ENCODE data around the gene EDEM1. TPM values are rescaled to one million over a fixed set of nuclear protein-coding genes. Genes with fewer than 3 reads are reported as not detected.

The EDEM1 gene
- total RNA-seq, 1 experiment from 2014 or later: 22.4 TPM

DNA sequence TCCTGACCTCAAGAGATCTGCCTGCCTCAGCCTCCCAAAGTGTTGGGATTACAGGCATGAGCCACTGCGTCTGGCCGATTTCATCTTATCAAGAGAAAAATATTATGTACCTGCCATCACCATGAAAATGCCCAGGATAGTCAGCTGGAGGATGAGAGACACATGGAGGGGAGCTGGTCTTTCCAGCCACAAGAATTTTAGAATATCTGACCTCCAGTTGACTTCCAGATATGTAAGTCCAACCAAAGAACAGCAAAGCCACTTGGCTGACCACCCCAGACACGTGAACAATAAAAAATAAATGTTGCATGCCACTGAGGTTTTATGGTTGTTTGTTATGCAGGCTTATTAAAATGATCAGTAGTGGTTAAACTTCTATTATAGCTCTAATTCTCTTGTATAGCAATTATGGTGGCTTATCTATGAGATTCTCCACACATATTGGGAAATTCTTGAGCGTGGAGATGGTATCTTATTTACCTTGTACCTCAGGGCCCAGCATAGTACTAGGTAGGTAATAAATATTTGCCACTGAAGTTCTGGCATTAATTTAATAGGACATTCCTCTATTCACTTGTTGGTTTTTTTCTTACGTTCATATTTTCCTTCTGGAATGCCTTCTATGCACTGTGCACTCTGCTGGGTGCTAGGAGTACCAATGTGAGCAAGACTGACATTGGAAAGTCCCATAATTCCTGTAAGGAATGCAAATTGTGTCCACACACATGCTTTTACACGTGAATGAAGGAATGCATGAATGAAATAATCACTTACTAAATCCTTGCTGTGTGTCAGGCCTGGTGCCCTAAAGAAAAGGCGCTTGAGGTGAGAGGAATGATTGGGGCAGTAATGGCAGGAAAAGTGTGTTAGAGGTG lies 77.6 kb downstream of the EDEM1 start (continued):
- TF ChIP-seq, protein P1, sequence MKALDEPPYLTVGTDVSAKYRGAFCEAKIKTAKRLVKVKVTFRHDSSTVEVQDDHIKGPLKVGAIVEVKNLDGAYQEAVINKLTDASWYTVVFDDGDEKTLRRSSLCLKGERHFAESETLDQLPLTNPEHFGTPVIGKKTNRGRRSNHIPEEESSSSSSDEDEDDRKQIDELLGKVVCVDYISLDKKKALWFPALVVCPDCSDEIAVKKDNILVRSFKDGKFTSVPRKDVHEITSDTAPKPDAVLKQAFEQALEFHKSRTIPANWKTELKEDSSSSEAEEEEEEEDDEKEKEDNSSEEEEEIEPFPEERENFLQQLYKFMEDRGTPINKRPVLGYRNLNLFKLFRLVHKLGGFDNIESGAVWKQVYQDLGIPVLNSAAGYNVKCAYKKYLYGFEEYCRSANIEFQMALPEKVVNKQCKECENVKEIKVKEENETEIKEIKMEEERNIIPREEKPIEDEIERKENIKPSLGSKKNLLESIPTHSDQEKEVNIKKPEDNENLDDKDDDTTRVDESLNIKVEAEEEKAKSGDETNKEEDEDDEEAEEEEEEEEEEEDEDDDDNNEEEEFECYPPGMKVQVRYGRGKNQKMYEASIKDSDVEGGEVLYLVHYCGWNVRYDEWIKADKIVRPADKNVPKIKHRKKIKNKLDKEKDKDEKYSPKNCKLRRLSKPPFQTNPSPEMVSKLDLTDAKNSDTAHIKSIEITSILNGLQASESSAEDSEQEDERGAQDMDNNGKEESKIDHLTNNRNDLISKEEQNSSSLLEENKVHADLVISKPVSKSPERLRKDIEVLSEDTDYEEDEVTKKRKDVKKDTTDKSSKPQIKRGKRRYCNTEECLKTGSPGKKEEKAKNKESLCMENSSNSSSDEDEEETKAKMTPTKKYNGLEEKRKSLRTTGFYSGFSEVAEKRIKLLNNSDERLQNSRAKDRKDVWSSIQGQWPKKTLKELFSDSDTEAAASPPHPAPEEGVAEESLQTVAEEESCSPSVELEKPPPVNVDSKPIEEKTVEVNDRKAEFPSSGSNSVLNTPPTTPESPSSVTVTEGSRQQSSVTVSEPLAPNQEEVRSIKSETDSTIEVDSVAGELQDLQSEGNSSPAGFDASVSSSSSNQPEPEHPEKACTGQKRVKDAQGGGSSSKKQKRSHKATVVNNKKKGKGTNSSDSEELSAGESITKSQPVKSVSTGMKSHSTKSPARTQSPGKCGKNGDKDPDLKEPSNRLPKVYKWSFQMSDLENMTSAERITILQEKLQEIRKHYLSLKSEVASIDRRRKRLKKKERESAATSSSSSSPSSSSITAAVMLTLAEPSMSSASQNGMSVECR (CRISPR knock-in tag; IDR thresholded peaks at IDR 0.05; ENCODE audit: borderline replicate concordance): no peak
- TF ChIP-seq NR3C1 (CRISPR knock-in tag; conservative IDR thresholded peaks at IDR 0.05; ENCODE audit: low read depth) (no peak), CREM (CRISPR knock-in tag; IDR thresholded peaks at IDR 0.05) (no peak), ZNF263 (CRISPR knock-in tag; IDR thresholded peaks at IDR 0.05; ENCODE audit: low read depth) (no peak)
- TF ChIP-seq, protein P2, sequence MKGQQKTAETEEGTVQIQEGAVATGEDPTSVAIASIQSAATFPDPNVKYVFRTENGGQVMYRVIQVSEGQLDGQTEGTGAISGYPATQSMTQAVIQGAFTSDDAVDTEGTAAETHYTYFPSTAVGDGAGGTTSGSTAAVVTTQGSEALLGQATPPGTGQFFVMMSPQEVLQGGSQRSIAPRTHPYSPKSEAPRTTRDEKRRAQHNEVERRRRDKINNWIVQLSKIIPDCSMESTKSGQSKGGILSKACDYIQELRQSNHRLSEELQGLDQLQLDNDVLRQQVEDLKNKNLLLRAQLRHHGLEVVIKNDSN (CRISPR knock-in tag; IDR thresholded peaks at IDR 0.05): no peak

DNA sequence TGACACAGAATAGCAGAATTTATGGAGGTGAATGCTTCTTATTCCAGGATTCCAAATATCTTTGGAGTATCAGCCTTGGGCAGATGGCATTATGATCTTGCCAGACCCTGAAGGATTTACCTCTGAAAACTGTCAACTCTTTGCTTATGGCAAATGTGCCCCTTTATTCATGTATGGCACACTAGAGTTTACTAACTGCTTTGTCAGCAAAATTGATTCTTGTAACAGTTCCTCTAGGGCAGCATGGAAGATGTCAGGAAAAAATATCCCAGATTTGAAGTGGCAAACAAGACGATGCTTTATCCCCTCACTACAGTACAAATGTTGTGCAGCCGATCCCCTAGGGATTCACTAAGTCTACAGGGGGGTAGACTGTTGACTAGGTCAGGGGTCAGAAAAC lies 79.7 kb downstream of the EDEM1 start:
- DNase-seq (ENCODE audit: low spot score) (no peak), ATAC-seq (no peak)
- no peaks in the 10 kb centered on the region; the same call in 1 of the 2 replicates for H3K27me3 Mint-ChIP-seq (ENCODE audit: low read depth)
- TF ChIP-seq NR1H2 (CRISPR knock-in tag; IDR thresholded peaks at IDR 0.05) (no peak), ZNF396 (CRISPR knock-in tag; IDR thresholded peaks at IDR 0.05; ENCODE audit: borderline replicate concordance) (no peak), ELF4 (CRISPR knock-in tag; IDR thresholded peaks at IDR 0.05; ENCODE audit: low read depth) (no peak), SOX15 (CRISPR knock-in tag; IDR thresholded peaks at IDR 0.05) (no peak), KAT7 (CRISPR knock-in tag; IDR thresholded peaks at IDR 0.05; ENCODE audit: borderline replicate concordance) (no peak), FOXJ3 (CRISPR knock-in tag; IDR thresholded peaks at IDR 0.05; ENCODE audit: borderline replicate concordance) (no peak), FOXP1 (CRISPR knock-in tag; IDR thresholded peaks at IDR 0.05; ENCODE audit: borderline replicate concordance) (no peak), ZNF671 (CRISPR knock-in tag; IDR thresholded peaks at IDR 0.05) (no peak), ETV6 (CRISPR knock-in tag; IDR thresholded peaks at IDR 0.05) (no peak), GABPB1 (CRISPR knock-in tag; IDR thresholded peaks at IDR 0.05) (no peak)
- TF ChIP-seq, protein P3, sequence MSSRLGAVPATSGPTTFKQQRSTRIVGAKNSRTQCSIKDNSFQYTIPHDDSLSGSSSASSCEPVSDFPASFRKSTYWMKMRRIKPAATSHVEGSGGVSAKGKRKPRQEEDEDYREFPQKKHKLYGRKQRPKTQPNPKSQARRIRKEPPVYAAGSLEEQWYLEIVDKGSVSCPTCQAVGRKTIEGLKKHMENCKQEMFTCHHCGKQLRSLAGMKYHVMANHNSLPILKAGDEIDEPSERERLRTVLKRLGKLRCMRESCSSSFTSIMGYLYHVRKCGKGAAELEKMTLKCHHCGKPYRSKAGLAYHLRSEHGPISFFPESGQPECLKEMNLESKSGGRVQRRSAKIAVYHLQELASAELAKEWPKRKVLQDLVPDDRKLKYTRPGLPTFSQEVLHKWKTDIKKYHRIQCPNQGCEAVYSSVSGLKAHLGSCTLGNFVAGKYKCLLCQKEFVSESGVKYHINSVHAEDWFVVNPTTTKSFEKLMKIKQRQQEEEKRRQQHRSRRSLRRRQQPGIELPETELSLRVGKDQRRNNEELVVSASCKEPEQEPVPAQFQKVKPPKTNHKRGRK (CRISPR knock-in tag; IDR thresholded peaks at IDR 0.05; ENCODE audit: borderline replicate concordance): no peak
- TF ChIP-seq, protein P2 (CRISPR knock-in tag; IDR thresholded peaks at IDR 0.05): no peak
- TF ChIP-seq, protein P4, sequence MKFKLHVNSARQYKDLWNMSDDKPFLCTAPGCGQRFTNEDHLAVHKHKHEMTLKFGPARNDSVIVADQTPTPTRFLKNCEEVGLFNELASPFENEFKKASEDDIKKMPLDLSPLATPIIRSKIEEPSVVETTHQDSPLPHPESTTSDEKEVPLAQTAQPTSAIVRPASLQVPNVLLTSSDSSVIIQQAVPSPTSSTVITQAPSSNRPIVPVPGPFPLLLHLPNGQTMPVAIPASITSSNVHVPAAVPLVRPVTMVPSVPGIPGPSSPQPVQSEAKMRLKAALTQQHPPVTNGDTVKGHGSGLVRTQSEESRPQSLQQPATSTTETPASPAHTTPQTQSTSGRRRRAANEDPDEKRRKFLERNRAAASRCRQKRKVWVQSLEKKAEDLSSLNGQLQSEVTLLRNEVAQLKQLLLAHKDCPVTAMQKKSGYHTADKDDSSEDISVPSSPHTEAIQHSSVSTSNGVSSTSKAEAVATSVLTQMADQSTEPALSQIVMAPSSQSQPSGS (CRISPR knock-in tag; IDR thresholded peaks at IDR 0.05; ENCODE audit: borderline replicate concordance, low read depth): no peak
- TF ChIP-seq, protein P5, sequence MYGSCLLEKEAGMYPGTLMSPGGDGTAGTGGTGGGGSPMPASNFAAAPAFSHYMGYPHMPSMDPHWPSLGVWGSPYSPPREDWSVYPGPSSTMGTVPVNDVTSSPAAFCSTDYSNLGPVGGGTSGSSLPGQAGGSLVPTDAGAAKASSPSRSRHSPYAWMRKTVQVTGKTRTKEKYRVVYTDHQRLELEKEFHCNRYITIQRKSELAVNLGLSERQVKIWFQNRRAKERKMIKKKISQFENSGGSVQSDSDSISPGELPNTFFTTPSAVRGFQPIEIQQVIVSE (CRISPR knock-in tag; IDR thresholded peaks at IDR 0.05; ENCODE audit: borderline replicate concordance): no peak
- no peak overlapping the region for H3K27ac Mint-ChIP-seq
- H3K36me3 Mint-ChIP-seq: peaks cover 6% of the 10 kb centered on the region
- POLR2A ChIA-PET: no interaction called here
- no peak overlapping the region for H3K4me3 Mint-ChIP-seq
- H3K9me3 Mint-ChIP-seq: peaks cover 41% of the 10 kb centered on the region
- CTCF ChIA-PET: no interaction called here
- H3K4me1 Mint-ChIP-seq: no peaks in the 10 kb centered on the region

All from WTC11 (cell line).